RPMI7951 (cell line): ENCODE data around the gene USF2. TPM values are rescaled to one million over a fixed set of nuclear protein-coding genes. Genes with fewer than 3 reads are reported as not detected.
"Not testable (repeated sequence)": the region's sequence is repeated elsewhere in the genome, so short reads cannot be mapped to it uniquely, and the experiment has no call there.

Experiments used
- DNase-seq: peaks from one replicate; pipeline ENCODE4 v3.0.0-alpha.2; 2012; ENCODE audit warnings: low read depth
- total RNA-seq: library from RNA; depleted of rRNA; stranded (reverse); fragments of >200 nt; shearing (Covaris generic); gene quantifications from 2 replicates; pipeline ENCODE4 v1.2.3, GENCODE V29; 2014; rRNA removed

USF2 gene
- total RNA-seq: 33.9 and 37.4 TPM in 2 replicates

GRCh38 chr19:35268536-35269437, at the start of gene USF2:
Gene USF2, plus strand, starts transcription at chr19:35268962. Its CDS starts 140 bp downstream, at chr19:35269102.
- DNase-seq: peak; percentile 75

- DNase-seq: no peak
These were observed 49.8 kb upstream of the USF2 start for GRCh38 chr19:35219008-35219407.

- no peak for DNase-seq
These were observed 48.3 kb upstream of the USF2 start for GRCh38 chr19:35220315-35220921.

- not testable (repeated sequence) for DNase-seq
These were observed 47.7 kb upstream of the USF2 start for GRCh38 chr19:35220973-35221590.

- DNase-seq: no peak
These were observed 46.3 kb upstream of the USF2 start for GRCh38 chr19:35222373-35223015.

- DNase-seq: no peak
These were observed 45.5 kb upstream of the USF2 start for GRCh38 chr19:35223084-35223790.

GRCh38 chr19:35223862-35224505, 44.8 kb upstream of the USF2 start:
- DNase-seq: peak; percentile 85

- DNase-seq: no peak
These were observed 43.8 kb upstream of the USF2 start for GRCh38 chr19:35224681-35225571.

- DNase-seq: no peak
These were observed 42.8 kb upstream of the USF2 start for GRCh38 chr19:35225951-35226350.

- DNase-seq: no peak
These were observed 42.0 kb upstream of the USF2 start for GRCh38 chr19:35226748-35227147.

GRCh38 chr19:35228177-35228930, 40.4 kb upstream of the USF2 start, which contains the start of gene FAM187B:
Gene FAM187B, minus strand, starts transcription at chr19:35228739. Its CDS starts 59 bp downstream, at chr19:35228680.
- no peak for DNase-seq

GRCh38 chr19:35229601-35230000, 39.2 kb upstream of the USF2 start:
- DNase-seq: no peak

GRCh38 chr19:35231956-35232645, 36.7 kb upstream of the USF2 start:
- DNase-seq: no peak

- no peak for DNase-seq
These were observed 35.9 kb upstream of the USF2 start for GRCh38 chr19:35232912-35233311.

GRCh38 chr19:35236638-35237400, 31.9 kb upstream of the USF2 start:
- DNase-seq: no peak

GRCh38 chr19:35239597-35239996, 29.2 kb upstream of the USF2 start:
- not testable (repeated sequence) for DNase-seq

GRCh38 chr19:35240327-35240726, 28.4 kb upstream of the USF2 start:
- no peak for DNase-seq

GRCh38 chr19:35241417-35241816, 27.3 kb upstream of the USF2 start:
- no peak for DNase-seq
